NCI-H524 (cell line): ENCODE results near the gene MIPEP.

Experiments used
- DNase-seq, 2 experiments: peaks; one replicate each; lab custom pipeline; 2025; lab: John Stamatoyannopoulos, UW

MIPEP gene

DNA sequence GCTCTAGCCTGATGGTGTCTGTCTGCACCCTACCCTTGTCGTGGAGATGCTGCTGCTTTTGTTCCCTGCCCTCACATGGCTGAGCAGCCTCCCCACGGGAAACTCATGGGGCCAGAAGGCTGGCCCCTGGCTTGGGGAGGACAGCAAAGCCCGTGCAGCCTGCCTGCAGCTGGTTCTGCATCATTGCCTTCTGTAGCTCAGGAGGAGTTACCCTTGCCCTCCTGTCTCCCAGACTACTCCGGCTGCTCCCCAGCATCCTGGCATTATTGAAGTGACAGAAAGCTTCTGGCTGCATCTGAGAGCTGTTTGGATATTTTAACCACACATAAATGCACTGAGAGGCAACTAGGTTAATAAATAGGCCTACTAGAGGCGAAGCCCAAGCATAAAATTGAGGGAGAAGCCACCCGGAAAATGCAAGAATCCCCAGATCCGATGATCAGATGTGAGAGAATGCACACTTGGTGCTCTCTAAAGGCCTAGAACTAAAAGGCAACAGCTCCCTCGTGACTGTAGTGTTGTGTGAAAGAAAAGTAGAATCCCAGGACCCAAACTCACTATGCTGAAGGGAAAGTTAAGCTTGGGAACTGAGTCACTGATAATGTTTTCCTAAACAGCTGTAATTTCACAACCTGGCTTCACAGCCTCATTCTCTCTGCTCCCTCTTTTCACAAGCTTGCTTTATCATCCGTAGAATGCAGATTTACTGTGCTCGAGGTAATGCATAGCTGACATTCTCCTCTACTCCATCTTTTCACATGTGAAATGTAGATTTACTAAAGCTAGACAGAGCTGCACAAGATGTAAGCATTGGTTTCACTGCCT, 208.1 kb downstream of the MIPEP start:
- no peak for DNase-seq
